ENCODE measurements around the gene GAS7.

GRCh38 chr17:10109146-10109545 is 89.3 kb downstream of the GAS7 start:
- TF ChIP-seq CTCF (optimal IDR thresholded peaks at IDR 0.05 in 1 of 3, IDR thresholded peaks at IDR 0.05 in 1 of 3, conservative IDR thresholded peaks at IDR 0.05 in 1 of 3; ENCODE audit: extremely low read depth in 1 of 3, insufficient read depth in 2 of 3, low read length in 3 of 3), result no peak
- no peak for TF ChIP-seq EZH2 (IDR thresholded peaks at IDR 0.05; ENCODE audit: low read length)

Measured in keratinocyte (primary cell).